ENCODE measurements around the gene PRDM8. TPM values are rescaled to one million over a fixed set of nuclear protein-coding genes. Genes with fewer than 3 reads are reported as not detected.

PRDM8 gene
- total RNA-seq, 1 experiment from 2014 or later, result not detected

DNA sequence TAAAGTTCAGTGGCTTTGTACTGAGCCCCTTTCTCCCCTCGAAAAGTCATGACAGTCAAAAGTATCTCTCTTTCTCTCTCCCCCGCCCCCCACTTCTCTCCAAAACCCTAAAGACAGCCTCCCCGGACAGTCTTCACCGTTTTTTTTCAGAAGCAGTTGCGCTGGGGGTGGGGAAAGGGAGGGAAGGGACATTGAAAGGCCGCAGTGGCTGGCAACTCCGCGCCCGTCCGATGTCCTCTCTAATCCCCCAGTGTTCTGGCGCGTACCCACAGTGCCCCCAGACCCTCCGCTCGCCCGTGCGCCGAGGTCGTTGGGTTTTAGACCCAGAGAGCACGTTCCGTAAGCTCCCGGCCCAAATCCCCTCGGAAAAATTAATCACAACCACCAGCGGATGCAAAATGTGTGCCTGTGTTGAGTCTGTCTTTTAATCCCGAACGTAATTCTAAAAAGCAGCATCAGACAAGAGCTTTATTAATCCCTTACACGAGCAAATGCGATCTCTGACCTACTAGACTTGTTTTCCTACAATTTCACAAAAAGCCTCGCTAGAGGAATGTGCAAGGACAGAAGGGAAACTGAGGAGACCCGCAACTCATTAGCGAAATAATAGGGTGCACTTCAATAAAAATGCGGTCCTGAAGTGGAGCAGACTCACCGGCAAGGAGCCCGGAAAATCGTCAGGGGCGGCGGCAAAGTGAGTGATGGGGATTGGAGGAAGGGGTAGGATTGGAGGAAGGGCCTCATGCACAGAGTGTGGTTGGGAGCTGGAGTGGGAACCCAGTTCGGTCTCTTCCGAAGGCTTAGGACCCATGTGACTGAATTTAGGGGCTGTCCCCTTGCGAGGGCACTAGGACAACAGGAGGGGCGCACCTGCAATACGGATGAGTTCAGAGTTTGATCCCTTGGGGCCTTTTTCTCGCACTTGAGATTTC lies 12.2 kb upstream of the PRDM8 start:
- Mint-ChIP-seq H3K27ac (no peak overlapping the region), H3K4me1 (peaks cover 41% of the 10 kb centered on the region), H3K9me3 (no peaks in the 10 kb centered on the region), H3K27me3 (ENCODE audit: low read depth) (peaks cover 98% of the 10 kb centered on the region), H3K36me3 (peaks cover 2% of the 10 kb centered on the region; the same call in 1 of the 2 replicates), H3K4me3 (peak overlapping the region; percentile 83)
- ATAC-seq (peak; percentile 13), DNase-seq (ENCODE audit: low spot score) (peak; percentile 43)
- TF ChIP-seq, protein P1, sequence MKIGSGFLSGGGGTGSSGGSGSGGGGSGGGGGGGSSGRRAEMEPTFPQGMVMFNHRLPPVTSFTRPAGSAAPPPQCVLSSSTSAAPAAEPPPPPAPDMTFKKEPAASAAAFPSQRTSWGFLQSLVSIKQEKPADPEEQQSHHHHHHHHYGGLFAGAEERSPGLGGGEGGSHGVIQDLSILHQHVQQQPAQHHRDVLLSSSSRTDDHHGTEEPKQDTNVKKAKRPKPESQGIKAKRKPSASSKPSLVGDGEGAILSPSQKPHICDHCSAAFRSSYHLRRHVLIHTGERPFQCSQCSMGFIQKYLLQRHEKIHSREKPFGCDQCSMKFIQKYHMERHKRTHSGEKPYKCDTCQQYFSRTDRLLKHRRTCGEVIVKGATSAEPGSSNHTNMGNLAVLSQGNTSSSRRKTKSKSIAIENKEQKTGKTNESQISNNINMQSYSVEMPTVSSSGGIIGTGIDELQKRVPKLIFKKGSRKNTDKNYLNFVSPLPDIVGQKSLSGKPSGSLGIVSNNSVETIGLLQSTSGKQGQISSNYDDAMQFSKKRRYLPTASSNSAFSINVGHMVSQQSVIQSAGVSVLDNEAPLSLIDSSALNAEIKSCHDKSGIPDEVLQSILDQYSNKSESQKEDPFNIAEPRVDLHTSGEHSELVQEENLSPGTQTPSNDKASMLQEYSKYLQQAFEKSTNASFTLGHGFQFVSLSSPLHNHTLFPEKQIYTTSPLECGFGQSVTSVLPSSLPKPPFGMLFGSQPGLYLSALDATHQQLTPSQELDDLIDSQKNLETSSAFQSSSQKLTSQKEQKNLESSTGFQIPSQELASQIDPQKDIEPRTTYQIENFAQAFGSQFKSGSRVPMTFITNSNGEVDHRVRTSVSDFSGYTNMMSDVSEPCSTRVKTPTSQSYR (CRISPR knock-in tag; IDR thresholded peaks at IDR 0.05), result peak; percentile 28; the same call in 1 of the 2 replicates
- no peak for TF ChIP-seq ZNF671 (CRISPR knock-in tag; IDR thresholded peaks at IDR 0.05)
- POLR2A ChIA-PET, result interaction anchor here (0.6 kb wide), 1 partner anchor 18 kb away, joined by 3 read pairs; no protein-coding TSS in a partner anchor
- CTCF ChIA-PET, result interaction anchor here (0.7 to 3.6 kb wide), 8 partner anchors 12 to 1231 kb away, joined by 4 to 23 read pairs (median 5); partner anchors contain the start of genes ANTXR2, CFAP299 and PRDM8

DNA sequence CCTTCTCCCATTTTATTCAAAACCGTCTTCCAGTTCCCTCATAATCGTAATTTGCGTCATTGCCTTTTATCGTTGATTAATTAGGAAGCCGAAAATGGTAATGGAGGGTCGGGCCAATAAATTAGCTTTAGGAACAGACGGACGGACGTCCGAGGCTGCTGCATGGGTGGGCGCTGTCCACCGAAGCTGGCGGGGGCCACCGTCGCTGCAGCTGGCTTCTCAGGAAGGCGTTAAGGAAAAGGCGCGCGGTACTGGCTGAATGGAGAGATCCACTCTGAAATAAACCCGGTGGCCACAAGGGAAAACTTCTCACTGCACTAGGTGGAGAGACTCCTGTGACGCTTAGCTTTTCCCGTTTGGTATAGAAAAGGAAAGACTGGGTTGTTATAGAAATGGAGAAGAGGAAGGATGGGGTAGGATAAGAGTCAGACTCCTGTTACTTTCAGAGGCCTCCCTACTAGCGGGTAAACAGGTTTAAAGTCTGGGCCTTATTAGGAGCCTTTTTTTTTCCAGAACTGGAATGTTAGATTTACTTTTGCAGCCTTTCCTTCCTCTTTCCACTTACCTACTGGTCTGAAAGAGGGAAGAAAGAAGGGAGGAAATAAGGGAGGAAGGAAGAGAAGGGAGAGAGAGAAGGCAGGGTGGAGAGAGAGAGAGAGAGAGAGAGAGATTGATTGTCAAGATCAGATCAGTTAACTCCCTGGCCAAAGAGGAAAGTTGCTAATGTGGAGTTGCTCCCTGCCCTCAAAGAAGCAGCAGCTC lies 11.3 kb upstream of the PRDM8 start:
- Mint-ChIP-seq H3K4me1 (peaks cover 47% of the 10 kb centered on the region), H3K9me3 (no peaks in the 10 kb centered on the region), H3K27ac (no peak overlapping the region), H3K36me3 (peaks cover 2% of the 10 kb centered on the region; the same call in 1 of the 2 replicates), H3K27me3 (ENCODE audit: low read depth) (peaks cover 98% of the 10 kb centered on the region), H3K4me3 (peak overlapping the region; percentile 83)
- ChIA-PET CTCF (interaction anchor here (1.4 to 3.6 kb wide), 6 partner anchors 11 to 149 kb away, joined by 4 to 23 read pairs (median 6); partner anchors contain the start of genes ANTXR2, CFAP299 and PRDM8), POLR2A (no interaction called here)
- DNase-seq (ENCODE audit: low spot score) (no peak), ATAC-seq (no peak)
- TF ChIP-seq KAT7 (CRISPR knock-in tag; IDR thresholded peaks at IDR 0.05; ENCODE audit: borderline replicate concordance), result no peak

DNA sequence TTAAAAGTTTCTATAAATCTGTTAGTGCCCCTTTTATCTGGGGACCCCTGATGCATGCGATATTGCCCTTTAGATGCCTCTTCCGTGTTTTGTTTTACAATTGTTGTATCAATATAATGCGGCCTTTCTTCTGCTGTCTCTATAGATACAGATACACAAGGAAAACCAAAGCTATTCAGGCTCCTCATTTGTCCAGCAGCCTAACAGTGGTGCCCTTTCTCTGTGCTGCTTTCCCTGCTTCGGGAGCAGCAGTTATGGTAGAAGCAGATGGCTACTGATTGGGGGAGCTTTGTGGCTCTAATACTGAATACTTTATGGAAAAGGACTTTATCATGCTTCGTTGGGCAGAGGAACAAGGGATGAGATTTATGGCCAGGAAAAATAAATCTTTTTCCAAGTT lies 10.6 kb upstream of the PRDM8 start:
- Mint-ChIP-seq H3K4me3 (no peak overlapping the region), H3K27me3 (ENCODE audit: low read depth) (peaks cover 98% of the 10 kb centered on the region), H3K36me3 (peaks cover 2% of the 10 kb centered on the region; the same call in 1 of the 2 replicates), H3K4me1 (peaks cover 47% of the 10 kb centered on the region), H3K27ac (no peak overlapping the region), H3K9me3 (no peaks in the 10 kb centered on the region)
- ATAC-seq, result no peak
- ChIA-PET CTCF (interaction anchor here (1.5 kb wide), 1 partner anchor 16 kb away, joined by 6 read pairs; no protein-coding TSS in a partner anchor), POLR2A (no interaction called here)
- TF ChIP-seq NR1H2 (CRISPR knock-in tag; IDR thresholded peaks at IDR 0.05), result no peak
- TF ChIP-seq PRRX2 (CRISPR knock-in tag; IDR thresholded peaks at IDR 0.05), result no peak
- TF ChIP-seq, protein P2, sequence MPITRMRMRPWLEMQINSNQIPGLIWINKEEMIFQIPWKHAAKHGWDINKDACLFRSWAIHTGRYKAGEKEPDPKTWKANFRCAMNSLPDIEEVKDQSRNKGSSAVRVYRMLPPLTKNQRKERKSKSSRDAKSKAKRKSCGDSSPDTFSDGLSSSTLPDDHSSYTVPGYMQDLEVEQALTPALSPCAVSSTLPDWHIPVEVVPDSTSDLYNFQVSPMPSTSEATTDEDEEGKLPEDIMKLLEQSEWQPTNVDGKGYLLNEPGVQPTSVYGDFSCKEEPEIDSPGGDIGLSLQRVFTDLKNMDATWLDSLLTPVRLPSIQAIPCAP (CRISPR knock-in tag; IDR thresholded peaks at IDR 0.05), result no peak
- TF ChIP-seq IRF2 (CRISPR knock-in tag; IDR thresholded peaks at IDR 0.05; ENCODE audit: borderline replicate concordance, low read depth), result no peak
- no peak for TF ChIP-seq FOXP1 (CRISPR knock-in tag; IDR thresholded peaks at IDR 0.05; ENCODE audit: borderline replicate concordance)
- TF ChIP-seq, protein P3, sequence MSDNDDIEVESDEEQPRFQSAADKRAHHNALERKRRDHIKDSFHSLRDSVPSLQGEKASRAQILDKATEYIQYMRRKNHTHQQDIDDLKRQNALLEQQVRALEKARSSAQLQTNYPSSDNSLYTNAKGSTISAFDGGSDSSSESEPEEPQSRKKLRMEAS (CRISPR knock-in tag; IDR thresholded peaks at IDR 0.05), result no peak
- DNase-seq (ENCODE audit: low spot score), result no peak

DNA sequence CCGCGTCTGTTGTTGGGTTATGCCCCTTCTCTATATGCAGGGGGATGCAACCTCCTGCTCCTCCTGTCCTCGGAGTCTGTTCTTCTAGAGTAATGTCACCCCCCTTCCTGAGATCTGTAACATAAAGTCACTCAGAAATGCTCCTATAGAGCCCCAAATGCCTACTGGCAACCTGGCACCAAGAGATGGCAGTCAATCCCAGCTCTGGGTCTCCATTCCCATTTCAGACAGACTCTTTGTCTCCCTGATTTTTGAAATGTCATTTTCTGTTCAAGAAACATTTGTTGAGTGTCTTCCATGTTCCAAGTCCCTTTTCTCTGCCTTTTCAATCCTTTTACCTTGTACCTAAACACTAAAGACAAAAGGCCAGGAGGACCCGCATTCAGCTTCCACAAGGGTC lies 9.6 kb upstream of the PRDM8 start:
- Mint-ChIP-seq H3K27ac (no peak overlapping the region), H3K36me3 (peaks cover 2% of the 10 kb centered on the region; the same call in 1 of the 2 replicates), H3K9me3 (no peaks in the 10 kb centered on the region), H3K27me3 (ENCODE audit: low read depth) (peaks cover 98% of the 10 kb centered on the region), H3K4me1 (peaks cover 44% of the 10 kb centered on the region), H3K4me3 (no peak overlapping the region)
- ChIA-PET CTCF (interaction anchor here (1.5 to 4.0 kb wide), 2 partner anchors 15 kb away, joined by 6 to 28 read pairs; no protein-coding TSS in a partner anchor), POLR2A (no interaction called here)
- DNase-seq (ENCODE audit: low spot score), result no peak
- TF ChIP-seq, protein P4, sequence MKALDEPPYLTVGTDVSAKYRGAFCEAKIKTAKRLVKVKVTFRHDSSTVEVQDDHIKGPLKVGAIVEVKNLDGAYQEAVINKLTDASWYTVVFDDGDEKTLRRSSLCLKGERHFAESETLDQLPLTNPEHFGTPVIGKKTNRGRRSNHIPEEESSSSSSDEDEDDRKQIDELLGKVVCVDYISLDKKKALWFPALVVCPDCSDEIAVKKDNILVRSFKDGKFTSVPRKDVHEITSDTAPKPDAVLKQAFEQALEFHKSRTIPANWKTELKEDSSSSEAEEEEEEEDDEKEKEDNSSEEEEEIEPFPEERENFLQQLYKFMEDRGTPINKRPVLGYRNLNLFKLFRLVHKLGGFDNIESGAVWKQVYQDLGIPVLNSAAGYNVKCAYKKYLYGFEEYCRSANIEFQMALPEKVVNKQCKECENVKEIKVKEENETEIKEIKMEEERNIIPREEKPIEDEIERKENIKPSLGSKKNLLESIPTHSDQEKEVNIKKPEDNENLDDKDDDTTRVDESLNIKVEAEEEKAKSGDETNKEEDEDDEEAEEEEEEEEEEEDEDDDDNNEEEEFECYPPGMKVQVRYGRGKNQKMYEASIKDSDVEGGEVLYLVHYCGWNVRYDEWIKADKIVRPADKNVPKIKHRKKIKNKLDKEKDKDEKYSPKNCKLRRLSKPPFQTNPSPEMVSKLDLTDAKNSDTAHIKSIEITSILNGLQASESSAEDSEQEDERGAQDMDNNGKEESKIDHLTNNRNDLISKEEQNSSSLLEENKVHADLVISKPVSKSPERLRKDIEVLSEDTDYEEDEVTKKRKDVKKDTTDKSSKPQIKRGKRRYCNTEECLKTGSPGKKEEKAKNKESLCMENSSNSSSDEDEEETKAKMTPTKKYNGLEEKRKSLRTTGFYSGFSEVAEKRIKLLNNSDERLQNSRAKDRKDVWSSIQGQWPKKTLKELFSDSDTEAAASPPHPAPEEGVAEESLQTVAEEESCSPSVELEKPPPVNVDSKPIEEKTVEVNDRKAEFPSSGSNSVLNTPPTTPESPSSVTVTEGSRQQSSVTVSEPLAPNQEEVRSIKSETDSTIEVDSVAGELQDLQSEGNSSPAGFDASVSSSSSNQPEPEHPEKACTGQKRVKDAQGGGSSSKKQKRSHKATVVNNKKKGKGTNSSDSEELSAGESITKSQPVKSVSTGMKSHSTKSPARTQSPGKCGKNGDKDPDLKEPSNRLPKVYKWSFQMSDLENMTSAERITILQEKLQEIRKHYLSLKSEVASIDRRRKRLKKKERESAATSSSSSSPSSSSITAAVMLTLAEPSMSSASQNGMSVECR (CRISPR knock-in tag; IDR thresholded peaks at IDR 0.05; ENCODE audit: borderline replicate concordance), result no peak
- TF ChIP-seq, protein P5, sequence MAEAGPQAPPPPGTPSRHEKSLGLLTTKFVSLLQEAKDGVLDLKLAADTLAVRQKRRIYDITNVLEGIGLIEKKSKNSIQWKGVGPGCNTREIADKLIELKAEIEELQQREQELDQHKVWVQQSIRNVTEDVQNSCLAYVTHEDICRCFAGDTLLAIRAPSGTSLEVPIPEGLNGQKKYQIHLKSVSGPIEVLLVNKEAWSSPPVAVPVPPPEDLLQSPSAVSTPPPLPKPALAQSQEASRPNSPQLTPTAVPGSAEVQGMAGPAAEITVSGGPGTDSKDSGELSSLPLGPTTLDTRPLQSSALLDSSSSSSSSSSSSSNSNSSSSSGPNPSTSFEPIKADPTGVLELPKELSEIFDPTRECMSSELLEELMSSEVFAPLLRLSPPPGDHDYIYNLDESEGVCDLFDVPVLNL (CRISPR knock-in tag; IDR thresholded peaks at IDR 0.05; ENCODE audit: borderline replicate concordance, low read depth), result no peak
- TF ChIP-seq ZNF317 (CRISPR knock-in tag; IDR thresholded peaks at IDR 0.05; ENCODE audit: borderline replicate concordance, low read depth) (no peak), NR2C2 (CRISPR knock-in tag; IDR thresholded peaks at IDR 0.05) (no peak), JUN (CRISPR knock-in tag; IDR thresholded peaks at IDR 0.05) (no peak)
- no peak for ATAC-seq
